ENCODE data around the gene TPD52L1.

TPD52L1 gene

DNA sequence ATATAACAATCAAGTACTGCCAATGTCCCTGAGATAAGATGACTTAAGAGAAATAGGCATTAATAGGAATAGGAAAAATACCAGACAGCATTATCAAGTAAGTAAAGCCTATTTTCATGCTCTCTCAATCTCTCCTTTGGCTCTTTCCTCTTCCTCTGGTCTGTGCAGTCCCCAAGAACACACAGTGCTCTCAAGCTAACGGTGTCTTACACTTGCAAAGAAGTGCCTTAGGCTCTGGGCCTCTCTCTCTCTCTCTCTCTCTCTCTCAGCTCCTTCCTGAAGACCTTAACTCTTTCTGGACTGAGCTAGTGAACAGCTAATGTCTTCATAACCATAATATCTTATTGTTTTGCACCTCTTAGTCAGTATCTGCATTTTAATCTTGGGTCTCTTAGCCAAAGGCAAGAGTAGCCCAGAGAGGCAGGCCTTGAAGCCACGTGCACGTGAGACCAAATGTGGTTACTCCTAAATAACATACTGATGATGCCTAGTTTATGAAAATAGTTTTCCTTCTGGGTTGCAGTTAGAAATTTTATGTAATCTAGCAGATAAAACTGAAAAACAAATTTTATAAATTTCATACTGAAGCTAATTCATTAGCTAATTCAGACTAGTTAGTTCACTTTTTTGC lies 70.8 kb downstream of the TPD52L1 start:
- Histone ChIP-seq H3K36me3 (ENCODE audit: control insufficient read depth, insufficient read depth, low read length) (no peaks in the 10 kb centered on the region), H3K9ac (ENCODE audit: low read length) (no peak overlapping the region), H3K27me3 (ENCODE audit: control insufficient read depth, insufficient read depth, low read length) (no peaks in the 10 kb centered on the region), H3K4me3 (ENCODE audit: low read depth, low read length) (no peak overlapping the region), H3K27ac (ENCODE audit: low read depth, low read length) (no peak overlapping the region), H3K4me1 (ENCODE audit: control insufficient read depth, insufficient read depth, low read length) (peaks cover 4% of the 10 kb centered on the region), H3K9me3 (ENCODE audit: control insufficient read depth, insufficient read depth, low read depth, low read length) (no peaks in the 10 kb centered on the region)

DNA sequence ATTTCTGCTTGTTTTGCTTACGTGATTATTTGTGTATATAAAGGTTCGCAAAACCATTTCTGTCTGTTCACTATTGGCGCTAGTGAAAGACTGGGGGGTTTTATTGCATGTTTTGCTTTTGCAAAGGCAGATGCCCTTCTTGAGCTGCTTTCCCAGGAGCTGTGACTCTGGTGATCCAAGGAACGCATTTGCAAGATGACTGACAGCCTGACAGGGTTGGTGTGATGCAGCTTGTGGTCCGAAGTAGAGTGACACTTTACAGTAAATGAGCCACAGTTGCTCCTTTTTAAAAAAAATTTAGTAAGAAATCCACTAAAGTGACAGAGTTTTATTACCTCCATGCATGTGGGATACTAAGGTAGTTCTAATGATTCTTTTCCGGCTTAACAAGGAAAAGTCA lies 73.7 kb downstream of the TPD52L1 start:
- H3K36me3 ChIP-seq (ENCODE audit: control insufficient read depth, insufficient read depth, low read length): no peaks in the 10 kb centered on the region

DNA sequence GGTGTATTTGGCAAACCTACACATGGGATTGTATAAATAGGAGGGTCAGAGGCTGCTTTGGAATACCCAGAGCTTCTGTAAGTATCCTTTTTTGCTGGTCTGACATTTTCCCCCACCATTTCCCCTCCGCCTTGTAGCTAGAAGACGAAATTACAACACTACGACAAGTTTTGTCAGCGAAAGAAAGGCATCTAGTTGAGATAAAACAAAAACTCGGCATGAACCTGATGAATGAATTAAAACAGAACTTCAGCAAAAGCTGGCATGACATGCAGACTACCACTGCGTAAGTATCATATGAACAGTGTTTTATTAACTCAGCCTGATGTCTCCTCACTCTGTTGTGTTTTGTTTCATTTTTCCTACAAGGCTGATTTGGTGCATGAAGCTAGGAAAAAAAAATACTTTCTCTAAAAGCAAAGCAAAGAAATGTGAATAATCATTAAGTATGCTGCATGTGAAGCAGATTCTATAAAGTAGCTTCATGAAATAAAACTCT lies 75.5 kb downstream of the TPD52L1 start:
- Histone ChIP-seq H3K27me3 (ENCODE audit: control insufficient read depth, insufficient read depth, low read length) (no peaks in the 10 kb centered on the region), H3K36me3 (ENCODE audit: control insufficient read depth, insufficient read depth, low read length) (no peaks in the 10 kb centered on the region), H3K4me1 (ENCODE audit: control insufficient read depth, insufficient read depth, low read length) (peaks cover 8% of the 10 kb centered on the region), H3K9ac (ENCODE audit: low read length) (no peak overlapping the region), H3K4me3 (ENCODE audit: low read depth, low read length) (no peak overlapping the region), H3K9me3 (ENCODE audit: control insufficient read depth, insufficient read depth, low read depth, low read length) (no peaks in the 10 kb centered on the region), H3K27ac (ENCODE audit: low read depth, low read length) (no peak overlapping the region)

More for the DNA sequence above, 73.7 kb downstream of the TPD52L1 start:
- Histone ChIP-seq H3K9ac (ENCODE audit: low read length) (no peak overlapping the region), H3K9me3 (ENCODE audit: control insufficient read depth, insufficient read depth, low read depth, low read length) (no peaks in the 10 kb centered on the region), H3K27ac (ENCODE audit: low read depth, low read length) (no peak overlapping the region), H3K4me1 (ENCODE audit: control insufficient read depth, insufficient read depth, low read length) (peaks cover 8% of the 10 kb centered on the region), H3K27me3 (ENCODE audit: control insufficient read depth, insufficient read depth, low read length) (no peaks in the 10 kb centered on the region), H3K4me3 (ENCODE audit: low read depth, low read length) (no peak overlapping the region)

DNA sequence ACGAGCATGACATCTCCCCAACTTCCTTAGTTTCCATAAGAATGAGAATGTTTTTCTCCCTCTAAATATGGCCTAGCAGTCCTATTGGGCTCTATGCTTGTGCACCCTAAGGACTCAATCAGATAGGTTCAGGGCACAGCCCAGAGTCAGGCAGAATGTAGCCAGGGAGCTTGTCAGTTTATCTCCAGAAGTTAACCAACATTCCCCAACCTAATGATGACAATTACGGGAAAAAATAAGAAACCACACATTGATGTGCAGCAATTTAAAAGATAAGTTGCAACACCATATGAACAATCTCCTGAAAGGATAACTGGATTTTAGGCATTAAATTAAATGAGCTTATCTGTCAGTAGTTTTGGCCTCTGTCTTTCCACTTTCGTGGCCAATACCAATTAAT lies 77.1 kb downstream of the TPD52L1 start:
- Histone ChIP-seq H3K27ac (ENCODE audit: low read depth, low read length) (no peak overlapping the region), H3K4me3 (ENCODE audit: low read depth, low read length) (no peak overlapping the region), H3K9ac (ENCODE audit: low read length) (no peak overlapping the region), H3K4me1 (ENCODE audit: control insufficient read depth, insufficient read depth, low read length) (peaks cover 8% of the 10 kb centered on the region), H3K27me3 (ENCODE audit: control insufficient read depth, insufficient read depth, low read length) (no peaks in the 10 kb centered on the region), H3K36me3 (ENCODE audit: control insufficient read depth, insufficient read depth, low read length) (no peaks in the 10 kb centered on the region), H3K9me3 (ENCODE audit: control insufficient read depth, insufficient read depth, low read depth, low read length) (no peaks in the 10 kb centered on the region)

DNA sequence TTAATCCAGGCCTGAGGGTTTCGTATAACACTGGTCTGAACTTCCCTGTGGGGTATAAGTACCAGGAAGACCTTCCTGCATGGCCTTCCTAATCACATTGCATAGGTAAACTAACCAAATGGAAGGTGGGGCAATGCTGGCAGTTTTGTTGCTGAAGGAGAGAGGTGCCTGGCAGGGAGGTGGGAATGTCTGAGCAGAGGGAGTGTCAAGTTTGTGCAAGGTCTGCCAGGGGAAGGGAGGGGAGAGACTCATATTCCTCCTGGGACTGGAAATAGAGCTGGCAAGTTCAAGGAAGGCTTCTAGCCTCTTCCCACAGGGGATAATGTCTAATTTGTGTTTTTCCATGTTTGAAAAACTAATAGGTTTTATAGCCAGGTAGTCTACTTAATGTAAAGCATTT lies 77.6 kb downstream of the TPD52L1 start:
- H3K9me3 ChIP-seq (ENCODE audit: control insufficient read depth, insufficient read depth, low read depth, low read length): no peaks in the 10 kb centered on the region
- H3K4me3 ChIP-seq (ENCODE audit: low read depth, low read length): no peak overlapping the region
- H3K4me1 ChIP-seq (ENCODE audit: control insufficient read depth, insufficient read depth, low read length): peaks cover 8% of the 10 kb centered on the region
- H3K27me3 ChIP-seq (ENCODE audit: control insufficient read depth, insufficient read depth, low read length): no peaks in the 10 kb centered on the region
- H3K27ac ChIP-seq (ENCODE audit: low read depth, low read length): no peak overlapping the region
- no peaks in the 10 kb centered on the region for H3K36me3 ChIP-seq (ENCODE audit: control insufficient read depth, insufficient read depth, low read length)
- no peak overlapping the region for H3K9ac ChIP-seq (ENCODE audit: low read length)

DNA sequence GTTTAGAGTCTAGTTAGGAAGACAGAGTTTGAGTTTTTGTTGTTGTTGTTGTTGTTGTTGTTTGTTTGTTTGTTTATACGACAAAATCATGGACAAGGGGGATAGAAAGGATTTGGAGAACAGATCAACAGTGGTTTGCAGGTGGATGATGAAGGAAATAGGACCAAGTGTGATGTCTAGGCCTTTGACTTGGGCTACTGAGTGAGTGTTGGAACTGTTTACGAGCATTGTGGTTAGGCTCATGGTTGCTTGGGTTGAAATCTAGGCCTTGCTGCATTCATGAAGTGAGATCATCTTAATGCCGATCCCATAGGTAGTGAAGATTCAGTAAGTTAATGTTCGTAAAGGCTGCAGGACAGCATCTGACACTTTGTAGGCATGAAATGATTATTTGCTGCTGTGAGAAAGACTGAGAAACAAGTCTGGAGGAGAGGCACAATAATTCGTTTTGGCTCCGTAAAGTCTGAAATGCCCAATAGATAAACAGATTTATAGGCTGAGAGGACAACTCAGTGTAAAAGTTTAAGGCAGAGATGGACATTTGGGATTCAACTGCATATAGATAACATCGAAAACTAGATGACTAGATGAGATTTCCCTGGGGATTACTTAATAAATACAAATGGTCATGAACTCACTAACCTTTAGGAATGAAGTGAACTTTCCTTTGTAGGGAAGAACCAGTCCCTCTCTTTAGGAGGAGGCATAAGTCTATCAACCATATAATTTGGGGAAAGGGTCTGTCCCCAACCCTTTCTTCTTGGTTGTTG lies 78.2 kb downstream of the TPD52L1 start:
- peaks cover 8% of the 10 kb centered on the region for H3K4me1 ChIP-seq (ENCODE audit: control insufficient read depth, insufficient read depth, low read length)
- H3K27ac ChIP-seq (ENCODE audit: low read depth, low read length): no peak overlapping the region
- no peak overlapping the region for H3K4me3 ChIP-seq (ENCODE audit: low read depth, low read length)
- H3K9me3 ChIP-seq (ENCODE audit: control insufficient read depth, insufficient read depth, low read depth, low read length): no peaks in the 10 kb centered on the region
- H3K27me3 ChIP-seq (ENCODE audit: control insufficient read depth, insufficient read depth, low read length): no peaks in the 10 kb centered on the region
- no peaks in the 10 kb centered on the region for H3K36me3 ChIP-seq (ENCODE audit: control insufficient read depth, insufficient read depth, low read length)
- H3K9ac ChIP-seq (ENCODE audit: low read length): no peak overlapping the region

DNA sequence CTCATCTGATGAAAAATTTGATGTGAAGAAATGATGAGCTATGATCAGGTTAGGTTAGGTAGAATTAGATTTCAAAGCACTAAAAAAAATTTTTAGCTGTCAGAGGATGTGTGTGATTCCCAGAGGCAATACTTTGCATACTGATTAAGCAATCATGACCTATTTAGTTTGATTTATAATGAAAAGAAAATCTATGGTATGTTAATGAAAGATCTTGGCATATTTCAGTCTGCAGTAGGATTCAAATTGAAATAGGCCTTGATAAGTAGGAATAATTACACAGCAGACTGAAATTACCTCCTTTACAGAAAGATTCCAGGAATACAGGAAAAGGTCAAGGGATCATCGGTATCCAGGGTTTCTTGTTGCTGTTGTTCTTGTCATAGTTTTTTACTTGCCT lies 78.9 kb downstream of the TPD52L1 start:
- Histone ChIP-seq H3K36me3 (ENCODE audit: control insufficient read depth, insufficient read depth, low read length) (no peaks in the 10 kb centered on the region), H3K4me3 (ENCODE audit: low read depth, low read length) (no peak overlapping the region), H3K27me3 (ENCODE audit: control insufficient read depth, insufficient read depth, low read length) (no peaks in the 10 kb centered on the region), H3K9me3 (ENCODE audit: control insufficient read depth, insufficient read depth, low read depth, low read length) (no peaks in the 10 kb centered on the region), H3K27ac (ENCODE audit: low read depth, low read length) (no peak overlapping the region), H3K9ac (ENCODE audit: low read length) (no peak overlapping the region), H3K4me1 (ENCODE audit: control insufficient read depth, insufficient read depth, low read length) (peaks cover 8% of the 10 kb centered on the region)

DNA sequence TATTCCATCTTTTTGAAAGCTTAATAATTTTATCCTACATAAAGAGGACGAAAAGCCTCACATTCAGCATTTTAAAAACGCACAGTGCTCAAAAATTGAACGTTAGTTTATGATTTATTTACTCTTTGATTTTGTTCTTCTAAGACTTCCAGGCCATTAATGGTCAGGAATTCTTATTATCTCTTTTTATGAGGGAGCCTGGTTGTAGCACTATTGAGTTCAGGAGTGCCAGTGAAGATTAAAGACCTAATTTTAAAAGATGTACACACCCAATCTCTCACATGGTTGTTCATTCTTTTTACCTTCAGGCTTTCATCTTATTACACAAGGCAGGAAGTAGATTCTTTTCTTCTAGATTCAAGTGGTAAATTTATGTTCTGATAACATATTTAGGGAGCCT lies 79.6 kb downstream of the TPD52L1 start:
- H3K36me3 ChIP-seq (ENCODE audit: control insufficient read depth, insufficient read depth, low read length): no peaks in the 10 kb centered on the region
- H3K27me3 ChIP-seq (ENCODE audit: control insufficient read depth, insufficient read depth, low read length): no peaks in the 10 kb centered on the region
- no peaks in the 10 kb centered on the region for H3K9me3 ChIP-seq (ENCODE audit: control insufficient read depth, insufficient read depth, low read depth, low read length)
- no peak overlapping the region for H3K4me3 ChIP-seq (ENCODE audit: low read depth, low read length)
- no peak overlapping the region for H3K27ac ChIP-seq (ENCODE audit: low read depth, low read length)
- H3K4me1 ChIP-seq (ENCODE audit: control insufficient read depth, insufficient read depth, low read length): peaks cover 8% of the 10 kb centered on the region
- H3K9ac ChIP-seq (ENCODE audit: low read length): no peak overlapping the region

DNA sequence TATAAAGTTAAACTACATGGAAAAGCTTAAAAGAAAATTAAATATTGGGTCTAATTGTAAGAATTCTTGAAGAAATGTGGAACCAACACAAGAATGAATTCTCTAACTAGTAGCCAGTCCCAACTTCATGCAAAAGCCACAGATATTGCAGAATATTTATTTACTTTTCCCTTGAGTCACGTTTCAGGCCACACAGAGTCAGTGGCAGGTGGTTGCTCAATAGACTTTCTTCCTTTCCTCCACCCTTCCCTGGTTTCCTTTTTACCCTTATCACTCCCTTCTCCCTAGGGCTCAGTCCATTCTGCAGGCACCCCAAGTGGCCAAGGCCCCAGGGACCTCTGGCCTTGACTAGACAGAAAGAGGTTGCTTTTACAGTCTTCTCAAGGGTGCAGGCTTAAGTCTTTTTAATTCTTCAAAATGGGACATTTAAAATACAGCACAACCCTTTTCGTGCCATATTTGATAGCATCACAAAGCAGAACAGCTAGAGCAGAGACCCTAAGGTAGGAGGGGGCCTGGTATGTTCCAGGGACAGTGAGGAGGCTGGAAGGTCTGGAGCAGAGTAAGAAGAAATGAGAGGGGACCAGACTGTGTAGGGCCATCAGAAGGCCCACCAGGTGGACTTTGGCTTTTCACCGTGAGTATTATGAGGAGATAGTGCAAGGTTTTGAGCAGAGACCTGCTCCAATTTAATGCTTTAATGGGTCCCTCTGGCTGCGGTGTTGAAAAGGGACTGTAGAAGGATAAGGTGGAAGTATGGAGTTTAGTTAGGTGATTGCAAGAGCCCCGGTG lies 83.2 kb downstream of the TPD52L1 start:
- Histone ChIP-seq H3K27ac (ENCODE audit: low read depth, low read length) (no peak overlapping the region), H3K36me3 (ENCODE audit: control insufficient read depth, insufficient read depth, low read length) (no peaks in the 10 kb centered on the region), H3K4me1 (ENCODE audit: control insufficient read depth, insufficient read depth, low read length) (no peaks in the 10 kb centered on the region), H3K4me3 (ENCODE audit: low read depth, low read length) (no peak overlapping the region), H3K9ac (ENCODE audit: low read length) (no peak overlapping the region), H3K9me3 (ENCODE audit: control insufficient read depth, insufficient read depth, low read depth, low read length) (peaks cover 3% of the 10 kb centered on the region; the same call in 1 of the 2 replicates), H3K27me3 (ENCODE audit: control insufficient read depth, insufficient read depth, low read length) (no peaks in the 10 kb centered on the region)

DNA sequence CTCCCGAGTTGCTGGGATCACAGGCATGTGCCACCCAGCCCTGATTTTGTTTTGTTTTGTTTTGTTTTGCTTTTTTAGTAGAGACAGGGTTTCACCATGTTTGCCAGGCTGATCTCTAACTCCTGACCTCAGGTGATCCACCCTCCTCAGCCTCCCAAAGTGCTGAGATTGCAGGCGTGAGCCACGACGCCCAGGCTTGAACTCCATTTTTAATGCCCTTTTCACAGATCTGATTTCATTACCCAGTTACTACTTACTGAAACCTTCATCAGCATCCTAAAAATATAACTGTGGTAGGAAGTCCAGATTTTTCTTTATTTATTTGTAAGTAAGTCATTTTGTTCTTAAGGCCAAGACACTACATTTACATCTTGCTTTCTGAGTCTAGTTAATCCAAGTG lies 84.2 kb downstream of the TPD52L1 start:
- Histone ChIP-seq H3K4me1 (ENCODE audit: control insufficient read depth, insufficient read depth, low read length) (no peaks in the 10 kb centered on the region), H3K27me3 (ENCODE audit: control insufficient read depth, insufficient read depth, low read length) (no peaks in the 10 kb centered on the region), H3K36me3 (ENCODE audit: control insufficient read depth, insufficient read depth, low read length) (no peaks in the 10 kb centered on the region), H3K9me3 (ENCODE audit: control insufficient read depth, insufficient read depth, low read depth, low read length) (peaks cover 10% of the 10 kb centered on the region; the same call in 1 of the 2 replicates), H3K9ac (ENCODE audit: low read length) (no peak overlapping the region), H3K4me3 (ENCODE audit: low read depth, low read length) (no peak overlapping the region), H3K27ac (ENCODE audit: low read depth, low read length) (no peak overlapping the region)

DNA sequence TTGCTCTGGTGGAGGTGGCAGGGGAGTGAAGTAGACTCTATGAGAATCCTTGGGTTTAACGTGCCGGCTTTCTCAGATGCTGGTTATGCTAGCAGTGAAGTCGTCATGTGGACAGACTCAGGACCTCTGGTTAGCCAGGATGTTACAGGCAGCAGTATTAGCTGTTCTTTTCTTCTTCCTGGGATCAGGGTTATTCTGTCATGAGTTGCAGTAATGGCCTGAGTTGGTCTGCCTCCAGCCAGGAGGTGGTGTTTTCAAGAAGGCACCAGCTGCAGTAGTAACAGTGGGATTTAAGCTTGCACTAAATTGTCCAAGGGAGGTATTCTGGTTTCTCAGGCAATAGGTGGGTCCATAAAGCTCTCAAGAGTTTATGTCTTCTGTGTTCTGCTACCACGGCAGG lies 91.5 kb downstream of the TPD52L1 start:
- no peak overlapping the region for H3K4me3 ChIP-seq (ENCODE audit: low read depth, low read length)
- no peak overlapping the region for H3K27ac ChIP-seq (ENCODE audit: low read depth, low read length)
- peaks cover 19% of the 10 kb centered on the region for H3K4me1 ChIP-seq (ENCODE audit: control insufficient read depth, insufficient read depth, low read length)
- H3K27me3 ChIP-seq (ENCODE audit: control insufficient read depth, insufficient read depth, low read length): no peaks in the 10 kb centered on the region
- H3K36me3 ChIP-seq (ENCODE audit: control insufficient read depth, insufficient read depth, low read length): no peaks in the 10 kb centered on the region
- H3K9me3 ChIP-seq (ENCODE audit: control insufficient read depth, insufficient read depth, low read depth, low read length): peaks cover 9% of the 10 kb centered on the region; the same call in 1 of the 2 replicates
- no peak overlapping the region for H3K9ac ChIP-seq (ENCODE audit: low read length)

Data from HUES6 (cell line).